Testis (tissue), 3 donors: ENCODE data around the gene SPIRE2. TPM values are rescaled to one million over a fixed set of nuclear protein-coding genes. Genes with fewer than 3 reads are reported as not detected.

Experiments used
- DNase-seq: peaks from one replicate; pipeline ENCODE4 v3.0.0-alpha.2; 2019
- H3K27ac ChIP-seq, 2 donors: fragments of 200-600 bp; sonication (generic); one replicate each; pipeline ENCODE4 v1.5.1; 2019
- H3K27me3 ChIP-seq: fragments of 200-600 bp; sonication (generic); one replicate; pipeline ENCODE4 v1.5.1; 2019
- H3K36me3 ChIP-seq: fragments of 200-600 bp; sonication (generic); one replicate; pipeline ENCODE4 v1.5.1; 2017; ENCODE audit warnings: low read depth; ENCODE audit errors: missing control alignments
- H3K4me1 ChIP-seq: fragments of 200-600 bp; sonication (generic); one replicate; pipeline ENCODE4 v1.5.1; 2019
- H3K4me3 ChIP-seq, 2 donors: fragments of 200-600 bp; sonication (generic); one replicate each; pipeline ENCODE4 v1.5.1; 2017 to 2019
- H3K9me3 ChIP-seq: fragments of 200-600 bp; sonication (generic); one replicate; pipeline ENCODE4 v1.5.1; 2017
- CTCF ChIP-seq, 3 experiments: fragments of 450-650 bp in 2 of 3; fragments of 200-600 bp in 1 of 3; sonication (generic) in 1 of 3; IDR thresholded peaks; one replicate each; pipeline ENCODE4 v1.5.1; 2016 to 2019; ENCODE audit warnings: antibody characterized with exemption in 3 of 3, mild to moderate bottlenecking in 2 of 3, moderate library complexity in 1 of 3
- POLR2A ChIP-seq: fragments of 450-650 bp; IDR thresholded peaks from one replicate; pipeline ENCODE4 v1.6.1; 2017; ENCODE audit warnings: antibody characterized with exemption, mild to moderate bottlenecking, moderate library complexity
- WGBS, 2 donors: methylation state at CpG; one replicate each; pipeline ENCODE4 v1.1.5; 2018; 5-methylcytosine and 5-hydroxymethylcytosine counted together
- intact Hi-C: fragments of 100-400 bp; cut with DNase I; formaldehyde crosslinking; loops from one replicate; pipeline ENCODE4 v1.15.1; 2023; ENCODE audit warnings: low total_unique reads
- polyA plus RNA-seq: library from polyadenylated mRNA; stranded (reverse); fragments of 350-450 nt; fragmentation: Illumina TruSeq; extraction: RNeasy Lipid Tissue Mini Kit (QIAGEN cat#74804); gene quantifications from one replicate; pipeline ENCODE4 v1.2.3, GENCODE V29; 2014; ENCODE audit warnings: low read depth, low replicate concordance; ENCODE audit not compliant: insufficient read depth
- total RNA-seq, 2 donors: library from RNA; depleted of rRNA; stranded (reverse); fragments of >200 nt; gene quantifications; one replicate each; pipeline ENCODE4 v1.2.3, GENCODE V29; 2016

Gene SPIRE2
- total and polyA plus RNA-seq, 3 donors from 2014 or later: 11.5 to 31.3 (median 20.9) TPM

- DNase-seq: no peak
- peaks cover 4% of the 10 kb centered on the region for H3K4me1 ChIP-seq
- TF ChIP-seq POLR2A (no peak), CTCF (IDR thresholded peaks at IDR 0.05) (no peak)
- H3K4me3 ChIP-seq: no peak overlapping the region
- H3K27ac ChIP-seq: no peak overlapping the region
- intact Hi-C loops: no loop called here
- 79 to 82% methylated on average over 23 to 26 of the region's 26 CpGs for WGBS, 2 donors
- no peaks in the 10 kb centered on the region for H3K27me3 ChIP-seq
- H3K36me3 ChIP-seq: no peaks in the 10 kb centered on the region
- H3K9me3 ChIP-seq: no peaks in the 10 kb centered on the region
These were observed 14.5 kb downstream of the SPIRE2 start for GRCh38 chr16:89842471-89843408.

- Histone ChIP-seq H3K36me3 (no peaks in the 10 kb centered on the region), H3K9me3 (no peaks in the 10 kb centered on the region), H3K27me3 (no peaks in the 10 kb centered on the region), H3K4me3 (no peak overlapping the region), H3K27ac (no peak overlapping the region), H3K4me1 (peaks cover 5% of the 10 kb centered on the region)
- no peak for DNase-seq
- intact Hi-C loops: no loop called here
- TF ChIP-seq CTCF (IDR thresholded peaks at IDR 0.05) (no peak), POLR2A (no peak)
- WGBS, 2 donors: 86 to 88% methylated on average over 17 to 20 of the region's 20 CpGs
These were observed 15.4 kb downstream of the SPIRE2 start for GRCh38 chr16:89843409-89844350.

GRCh38 chr16:89844739-89845339 is 16.6 kb downstream of the SPIRE2 start:
- 91% methylated on average over 7 to 13 of the region's 13 CpGs for whole genome bisulfite sequencing, 2 donors
- no peak for DNase-seq
- intact Hi-C loops: no loop called here
- Histone ChIP-seq H3K36me3 (no peaks in the 10 kb centered on the region), H3K27me3 (no peaks in the 10 kb centered on the region), H3K4me3 (no peak overlapping the region), H3K4me1 (peaks cover 5% of the 10 kb centered on the region), H3K27ac (no peak overlapping the region), H3K9me3 (no peaks in the 10 kb centered on the region)
- TF ChIP-seq POLR2A (no peak), CTCF (IDR thresholded peaks at IDR 0.05) (no peak)

GRCh38 chr16:89845417-89845816 is 17.1 kb downstream of the SPIRE2 start:
- no peak for DNase-seq
- intact Hi-C loops: no loop called here
- H3K4me1 ChIP-seq: peaks cover 5% of the 10 kb centered on the region
- 76 to 82% methylated on average over 13 of the region's 13 CpGs for WGBS, 2 donors
- no peak overlapping the region for H3K27ac ChIP-seq
- no peaks in the 10 kb centered on the region for H3K27me3 ChIP-seq
- H3K4me3 ChIP-seq: no peak overlapping the region
- H3K36me3 ChIP-seq: no peaks in the 10 kb centered on the region
- TF ChIP-seq CTCF (IDR thresholded peaks at IDR 0.05): no peak
- TF ChIP-seq POLR2A: no peak
- no peaks in the 10 kb centered on the region for H3K9me3 ChIP-seq
